ENCODE data around the gene TMEM255B.

The TMEM255B gene

DNA sequence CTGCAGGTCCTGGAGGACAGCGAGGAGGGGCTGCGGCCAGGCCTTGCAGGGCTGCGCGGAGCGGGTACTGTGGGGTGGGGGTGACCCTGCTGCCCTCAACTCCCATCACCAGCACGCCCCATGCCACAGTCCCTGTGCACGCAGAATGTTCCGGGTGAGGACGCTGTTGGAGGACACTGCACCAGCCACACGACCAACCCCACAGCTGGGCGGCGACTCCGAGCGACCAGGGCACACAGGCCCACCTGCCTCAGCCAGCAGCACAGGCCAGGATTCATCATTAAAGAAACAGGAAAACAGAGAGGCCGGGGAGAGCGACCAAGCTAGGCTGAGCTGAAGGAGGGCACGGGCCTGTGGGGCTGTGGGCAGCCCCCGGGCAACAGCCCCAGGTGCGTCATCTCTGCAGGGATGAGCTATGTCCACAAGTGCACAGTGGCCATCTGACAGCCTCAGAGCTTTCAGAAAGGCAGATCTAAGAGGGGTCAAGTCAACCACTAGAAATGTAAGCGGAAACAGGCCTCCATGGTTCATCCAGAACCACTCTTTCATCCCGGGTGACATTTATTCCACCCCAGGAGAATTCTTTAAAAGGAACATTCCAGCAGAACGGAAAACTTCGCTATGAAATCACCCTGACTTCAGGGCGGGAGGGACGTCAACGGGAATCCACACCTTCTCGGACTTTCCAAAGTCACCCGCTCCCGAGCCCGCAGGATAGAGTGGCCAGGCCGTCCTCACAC lies 103.3 kb downstream of the TMEM255B start:
- no peaks in the 10 kb centered on the region for H3K27me3 ChIP-seq (ENCODE audit: control insufficient read depth, insufficient read depth, low read length)
- H3K4me2 ChIP-seq (ENCODE audit: low read length): peak overlapping the region; percentile 94
- peak overlapping the region; percentile 79 for H3K4me3 ChIP-seq (ENCODE audit: low read length)
- H3K9me3 ChIP-seq (replicated peaks; ENCODE audit: low read length): no peaks in the 10 kb centered on the region
- H3K9ac ChIP-seq (ENCODE audit: low read depth, low read length): peak overlapping the region; percentile 87
- H3K4me1 ChIP-seq (ENCODE audit: control insufficient read depth, insufficient read depth, low read length): peaks cover 34% of the 10 kb centered on the region
- peaks cover 23% of the 10 kb centered on the region for H3K36me3 ChIP-seq (ENCODE audit: insufficient read depth, low read length)

DNA sequence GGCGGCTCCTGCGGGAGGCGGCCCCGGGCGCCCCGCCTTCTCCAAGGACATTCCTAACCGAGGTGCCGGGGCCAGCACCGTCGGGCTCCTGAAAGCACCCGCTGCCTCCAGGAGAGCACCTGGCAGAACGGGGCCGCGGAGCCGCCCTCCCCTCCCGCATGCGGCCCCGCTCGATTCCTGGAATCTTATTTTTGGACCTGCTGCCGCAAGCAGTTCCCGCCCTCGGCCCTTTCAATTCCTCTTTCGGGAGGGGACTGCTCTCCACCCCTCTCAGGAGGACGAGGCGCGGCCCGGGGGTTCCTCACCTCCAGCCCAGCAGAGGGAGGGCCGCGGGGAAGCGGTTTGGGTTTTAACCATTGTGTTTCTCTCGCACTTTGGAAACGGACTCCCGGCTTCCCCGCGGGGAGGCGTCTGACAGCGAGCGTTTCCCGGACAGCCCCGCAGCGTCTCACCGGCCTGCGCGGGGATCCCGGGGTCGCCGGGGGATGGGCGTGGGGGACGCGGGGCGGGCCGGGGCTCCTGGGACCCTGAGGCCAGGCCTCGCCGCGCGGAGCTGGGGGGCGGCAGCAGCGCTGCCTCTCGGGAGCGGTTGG lies 104.0 kb downstream of the TMEM255B start:
- H3K27me3 ChIP-seq (ENCODE audit: control insufficient read depth, insufficient read depth, low read length): no peaks in the 10 kb centered on the region
- H3K4me1 ChIP-seq (ENCODE audit: control insufficient read depth, insufficient read depth, low read length): peaks cover 32% of the 10 kb centered on the region
- peak overlapping the region; percentile 79 for H3K4me3 ChIP-seq (ENCODE audit: low read length)
- peak overlapping the region; percentile 87 for H3K9ac ChIP-seq (ENCODE audit: low read depth, low read length)
- peak overlapping the region; percentile 94 for H3K4me2 ChIP-seq (ENCODE audit: low read length)
- H3K36me3 ChIP-seq (ENCODE audit: insufficient read depth, low read length): peaks cover 22% of the 10 kb centered on the region
- no peaks in the 10 kb centered on the region for H3K9me3 ChIP-seq (replicated peaks; ENCODE audit: low read length)

DNA sequence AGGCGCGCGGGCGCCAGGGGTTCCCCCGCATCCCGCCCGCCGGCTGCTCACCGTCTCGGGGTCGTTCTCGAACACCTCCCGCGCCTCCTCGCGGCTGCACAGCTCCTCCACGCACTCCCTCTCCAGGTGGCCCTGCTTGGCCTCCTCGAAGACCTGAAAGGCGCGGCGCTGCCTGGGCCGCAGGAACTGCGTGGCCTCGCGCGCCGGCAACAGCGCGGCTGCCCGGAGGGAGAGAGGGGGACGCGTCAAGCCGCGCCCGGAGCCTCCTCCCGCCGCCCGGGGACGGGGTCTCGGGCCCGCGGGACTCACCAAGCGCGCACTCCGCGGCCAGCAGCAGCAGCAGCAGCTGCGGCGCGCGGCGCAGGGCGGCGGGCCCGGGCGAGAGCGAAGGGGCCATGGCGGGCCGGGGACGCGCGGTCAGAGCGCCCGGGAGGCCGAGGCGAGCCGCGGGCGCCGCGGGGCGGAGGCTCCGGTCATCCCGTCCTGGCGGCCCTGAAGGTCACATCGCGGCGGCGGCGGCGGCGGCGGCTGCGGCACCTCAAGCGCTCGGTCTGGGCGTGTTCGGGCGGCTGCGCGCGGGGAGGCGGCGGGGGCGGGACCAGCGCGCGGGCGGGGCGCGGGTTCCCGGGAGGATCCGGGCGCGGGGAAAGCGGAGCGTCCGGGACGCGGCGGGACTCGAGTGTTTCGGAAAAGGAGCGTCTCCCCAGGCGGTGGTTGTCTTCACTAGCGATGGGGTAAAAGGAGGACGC lies 104.7 kb downstream of the TMEM255B start, which contains the start of gene GAS6:
Gene GAS6 (minus strand): TSS at position 553 of the 749 bp plus-strand sequence. CDS start 156 bp downstream, at position 397.
- H3K9ac ChIP-seq (ENCODE audit: low read depth, low read length): peak within 1 kb of the TSS; percentile 87
- H3K9me3 ChIP-seq (replicated peaks; ENCODE audit: low read length): no peaks in the 10 kb centered on the region
- H3K4me1 ChIP-seq (ENCODE audit: control insufficient read depth, insufficient read depth, low read length): peaks cover 32% of the 10 kb centered on the region
- no peaks in the 10 kb centered on the region for H3K27me3 ChIP-seq (ENCODE audit: control insufficient read depth, insufficient read depth, low read length)
- peak within 1 kb of the TSS; percentile 79 for H3K4me3 ChIP-seq (ENCODE audit: low read length)
- peak within 1 kb of the TSS; percentile 94 for H3K4me2 ChIP-seq (ENCODE audit: low read length)
- peaks cover 16% of the 10 kb centered on the region for H3K36me3 ChIP-seq (ENCODE audit: insufficient read depth, low read length)

DNA sequence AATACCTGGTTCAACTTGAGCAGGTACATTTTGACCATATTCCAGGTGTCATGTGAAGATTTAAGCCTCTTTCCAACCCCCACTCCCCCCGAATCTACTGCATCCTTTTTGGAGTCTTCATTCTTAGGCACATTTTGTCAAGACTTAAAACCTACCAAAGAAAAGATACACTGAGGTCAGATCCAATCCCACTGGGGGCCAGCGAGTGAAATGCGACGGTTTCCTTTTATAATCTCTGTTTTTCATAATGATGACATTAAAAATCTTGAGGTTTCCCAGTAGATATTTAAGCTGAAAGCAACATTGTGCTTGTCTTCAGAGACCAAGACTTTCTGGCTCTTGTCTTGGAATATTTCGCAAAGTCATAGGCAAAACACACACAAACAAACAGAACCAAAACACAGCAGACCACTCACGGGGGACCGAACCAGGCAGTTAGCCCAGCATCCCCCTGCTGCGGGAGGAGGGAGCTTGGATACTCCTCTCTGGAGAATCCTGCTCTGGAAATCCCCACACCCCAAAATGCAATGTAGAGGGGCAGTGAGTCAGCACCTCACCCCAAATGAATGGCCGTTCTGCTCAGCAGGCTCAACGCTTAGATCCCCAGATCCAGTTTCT lies 105.4 kb downstream of the TMEM255B start:
- Histone ChIP-seq H3K9ac (ENCODE audit: low read depth, low read length) (peak overlapping the region; percentile 87), H3K4me1 (ENCODE audit: control insufficient read depth, insufficient read depth, low read length) (peaks cover 32% of the 10 kb centered on the region), H3K4me3 (ENCODE audit: low read length) (peak overlapping the region; percentile 79), H3K27me3 (ENCODE audit: control insufficient read depth, insufficient read depth, low read length) (no peaks in the 10 kb centered on the region), H3K9me3 (replicated peaks; ENCODE audit: low read length) (no peaks in the 10 kb centered on the region), H3K4me2 (ENCODE audit: low read length) (peak overlapping the region; percentile 94), H3K36me3 (ENCODE audit: insufficient read depth, low read length) (peaks cover 9% of the 10 kb centered on the region)

DNA sequence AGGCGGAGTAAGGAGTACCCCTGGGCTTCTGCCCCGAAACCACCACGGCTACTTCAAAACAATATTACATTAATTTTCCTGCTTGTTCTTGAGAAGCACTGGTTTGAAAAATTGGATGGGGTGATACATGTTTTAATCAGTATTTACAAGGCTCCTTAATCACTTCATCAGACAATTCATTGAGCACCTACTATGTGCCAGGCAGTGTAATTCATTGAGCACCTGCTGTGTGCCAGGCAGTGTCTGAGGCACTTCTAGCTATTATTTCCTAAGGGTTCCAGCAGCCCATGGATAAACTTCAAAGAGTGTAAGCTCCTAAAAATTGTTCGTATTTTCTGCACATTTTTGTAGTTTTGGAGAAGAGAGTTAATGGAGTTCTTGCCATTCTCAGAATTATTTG lies 106.4 kb downstream of the TMEM255B start:
- Histone ChIP-seq H3K4me3 (ENCODE audit: low read length) (no peak overlapping the region), H3K4me2 (ENCODE audit: low read length) (no peak overlapping the region), H3K36me3 (ENCODE audit: insufficient read depth, low read length) (peaks cover 4% of the 10 kb centered on the region), H3K9ac (ENCODE audit: low read depth, low read length) (no peak overlapping the region), H3K27me3 (ENCODE audit: control insufficient read depth, insufficient read depth, low read length) (no peaks in the 10 kb centered on the region), H3K4me1 (ENCODE audit: control insufficient read depth, insufficient read depth, low read length) (peaks cover 32% of the 10 kb centered on the region), H3K9me3 (replicated peaks; ENCODE audit: low read length) (no peaks in the 10 kb centered on the region)
